SK-N-MC (cell line): Measurements from ENCODE around the gene ZFAND2A.

ENCODE experiments used
- FOXP2 ChIP-seq: optimal IDR thresholded peaks from 2 replicates; pipeline ENCODE3; 2011; ENCODE audit warnings: mild to moderate bottlenecking, moderate library complexity; ENCODE audit not compliant: insufficient read depth; ENCODE audit errors: extremely low read length, control extremely low read depth
- POLR2AphosphoS5 ChIP-seq: IDR thresholded peaks from 2 replicates; pipeline ENCODE4 v1.6.1; 2012; ENCODE audit warnings: mild to moderate bottlenecking, low read depth, low read length, borderline replicate concordance

DNA sequence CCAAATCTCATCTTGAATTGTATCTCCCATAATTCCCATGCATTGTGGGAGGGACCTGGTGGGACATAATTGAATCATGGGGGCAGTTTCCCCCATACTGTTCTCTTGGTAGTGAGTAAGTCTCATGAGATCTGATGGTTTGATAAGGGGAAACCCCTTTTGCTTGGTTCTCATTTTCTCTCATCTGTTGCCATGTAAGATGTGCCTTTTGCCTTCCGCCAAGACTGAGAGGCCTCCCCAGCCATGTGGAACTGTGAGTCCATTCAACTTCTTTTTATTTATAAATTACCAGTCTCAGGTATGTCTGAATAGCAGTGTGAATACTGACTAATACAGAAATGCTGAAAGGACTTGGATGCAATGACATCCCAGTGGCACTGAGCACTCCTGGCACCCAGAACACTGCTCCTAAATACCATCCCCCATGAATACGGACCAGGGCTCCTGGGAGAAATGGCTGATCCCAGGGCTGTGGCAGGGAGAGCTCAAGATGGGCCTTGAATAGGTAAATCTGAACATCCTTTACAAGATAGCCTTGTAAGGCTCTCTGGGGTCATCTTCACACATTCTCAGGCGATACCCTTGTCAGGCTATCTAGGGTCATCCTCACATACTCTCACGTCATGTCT lies 19.4 kb downstream of the ZFAND2A start:
- TF ChIP-seq FOXP2, result no peak
- TF ChIP-seq POLR2AphosphoS5, result no peak
